Panc1 (cell line): ENCODE measurements around the gene SLCO2B1. TPM values are rescaled to one million over a fixed set of nuclear protein-coding genes. Genes with fewer than 3 reads are reported as not detected.

Source experiments
- ATAC-seq: fragments of 200-7000 bp; cut with Tn5 transposase; 2 replicates; pipeline ENCODE4 v1.9.1; 2020; ENCODE audit warnings: mild to moderate bottlenecking, moderate library complexity
- Bru-seq: library from RNA; stranded (reverse); fragments of 400-500 nt; gene quantifications from one replicate; lab custom pipeline; 2021; lab: Mats Ljungman, UMichigan
- BruChase-seq, 2 experiments: library from RNA; stranded (reverse); fragments of 400-500 nt; gene quantifications; one replicate each; lab custom pipeline; 2021; lab: Mats Ljungman, UMichigan
- BruUV-seq: library from RNA; stranded (reverse); fragments of 400-500 nt; replicated peaks from 2 replicates; lab custom pipeline; 2021; lab: Mats Ljungman, UMichigan
- CTCF ChIA-PET: fragments of 300-600 bp; sonication (Branson Sonifier 250); formaldehyde crosslinking; loops from one replicate; lab custom pipeline; 2022; ENCODE audit warnings: antibody characterized with exemption; lab: Charles Lee
- POLR2A ChIA-PET: fragments of 300-600 bp; sonication (Branson Sonifier 250); formaldehyde crosslinking; loops from one replicate; lab custom pipeline; 2022; ENCODE audit warnings: antibody characterized with exemption; lab: Charles Lee
- DNase-seq: peaks from one replicate; pipeline ENCODE4 v3.0.0-alpha.2; 2010; ENCODE audit warnings: low read depth, low spot score
- H3K27ac ChIP-seq: 2 replicates; pipeline ENCODE4 v1.5.1; 2011; ENCODE audit warnings: mild to moderate bottlenecking, low read length, inconsistent platforms
- H3K27me3 ChIP-seq: fragments of 200-500 bp; sonication (Bioruptor generic); 2 replicates; pipeline ENCODE4 v1.6.0; 2014; ENCODE audit warnings: low read length, inconsistent platforms; ENCODE audit not compliant: control insufficient read depth, insufficient read depth
- H3K36me3 ChIP-seq: fragments of 200-500 bp; sonication (Bioruptor generic); 2 replicates; pipeline ENCODE4 v1.5.1; 2014; ENCODE audit warnings: inconsistent platforms, mild to moderate bottlenecking, low read length, moderate library complexity; ENCODE audit not compliant: control insufficient read depth, insufficient read depth
- H3K4me1 ChIP-seq: 2 replicates; pipeline ENCODE4 v1.5.1; 2011; ENCODE audit warnings: inconsistent platforms, mild to moderate bottlenecking, low read length, moderate library complexity; ENCODE audit not compliant: control insufficient read depth, insufficient read depth
- H3K4me3 ChIP-seq, 2 experiments: 2 replicates each; pipeline ENCODE4 v1.5.1; 2011 to 2012; ENCODE audit warnings: low read depth in 2 of 2, low read length in 2 of 2, mild to moderate bottlenecking in 2 of 2, inconsistent platforms in 1 of 2, moderate library complexity in 1 of 2
- H3K9me3 ChIP-seq: fragments of 200-500 bp; sonication (Bioruptor generic); 2 replicates; pipeline ENCODE4 v1.5.1; 2014; ENCODE audit warnings: low read depth, mild to moderate bottlenecking, inconsistent platforms, low read length, moderate library complexity; ENCODE audit not compliant: control insufficient read depth, insufficient read depth
- POLR2AphosphoS5 ChIP-seq: IDR thresholded peaks from 2 replicates; pipeline ENCODE4 v1.6.1; 2012; ENCODE audit warnings: mild to moderate bottlenecking, low read depth, low read length, moderate library complexity
- SIN3A ChIP-seq: IDR thresholded peaks from 2 replicates; pipeline ENCODE4 v1.6.1; 2012; ENCODE audit warnings: low read depth, mild to moderate bottlenecking, low read length, moderate library complexity, borderline replicate concordance; ENCODE audit not compliant: insufficient read depth
- TCF7L2 ChIP-seq: IDR thresholded peaks from 2 replicates; pipeline ENCODE4 v1.6.1; 2011; ENCODE audit warnings: mild to moderate bottlenecking, low read depth, low read length, inconsistent platforms
- in situ Hi-C: cut with HindIII; loops from 2 replicates; pipeline ENCODE4 v1.10.0; 2016; ENCODE audit warnings: low sequenced_read_pairs, low pct_unique_long_range_greater_than_20kb
- intact Hi-C: fragments of 100-400 bp; cut with micrococcal nuclease; formaldehyde crosslinking; loops from one replicate; pipeline ENCODE4 v1.10.0; 2022; ENCODE audit not compliant: unreplicated experiment
- long read RNA-seq: library from polyadenylated mRNA; unstranded; transcript quantifications from one replicate; pipeline ENCODE4 v2.0.0, GENCODE V29; 2021; ENCODE audit not compliant: unreplicated experiment
- polyA plus RNA-seq: library from polyadenylated mRNA; unstranded; fragments of >200 nt; gene quantifications from one replicate; pipeline ENCODE4 v1.2.1, GENCODE V29; 2012; ENCODE audit warnings: missing spikeins; ENCODE audit not compliant: insufficient read length
- total RNA-seq: library from RNA; stranded (reverse); gene quantifications from one replicate; pipeline ENCODE4 v1.2.1, GENCODE V29; 2021; ENCODE audit not compliant: unreplicated experiment
- TF ChIP-seq, protein P1 (sequence below), 2 experiments: IDR thresholded peaks; 2 replicates each; pipeline ENCODE4 v1.6.1; 2011 to 2012; ENCODE audit warnings: low read depth in 2 of 2, control low read depth in 1 of 2, low read length in 1 of 2, mild to moderate bottlenecking in 1 of 2, moderate library complexity in 1 of 2; ENCODE audit not compliant: insufficient read depth in 1 of 2
- TF ChIP-seq, protein P2 (sequence below): fragments of 450-650 bp; IDR thresholded peaks from 2 replicates; pipeline ENCODE4 v1.5.1; 2017; ENCODE audit warnings: mild to moderate bottlenecking

SLCO2B1 gene, protein sequence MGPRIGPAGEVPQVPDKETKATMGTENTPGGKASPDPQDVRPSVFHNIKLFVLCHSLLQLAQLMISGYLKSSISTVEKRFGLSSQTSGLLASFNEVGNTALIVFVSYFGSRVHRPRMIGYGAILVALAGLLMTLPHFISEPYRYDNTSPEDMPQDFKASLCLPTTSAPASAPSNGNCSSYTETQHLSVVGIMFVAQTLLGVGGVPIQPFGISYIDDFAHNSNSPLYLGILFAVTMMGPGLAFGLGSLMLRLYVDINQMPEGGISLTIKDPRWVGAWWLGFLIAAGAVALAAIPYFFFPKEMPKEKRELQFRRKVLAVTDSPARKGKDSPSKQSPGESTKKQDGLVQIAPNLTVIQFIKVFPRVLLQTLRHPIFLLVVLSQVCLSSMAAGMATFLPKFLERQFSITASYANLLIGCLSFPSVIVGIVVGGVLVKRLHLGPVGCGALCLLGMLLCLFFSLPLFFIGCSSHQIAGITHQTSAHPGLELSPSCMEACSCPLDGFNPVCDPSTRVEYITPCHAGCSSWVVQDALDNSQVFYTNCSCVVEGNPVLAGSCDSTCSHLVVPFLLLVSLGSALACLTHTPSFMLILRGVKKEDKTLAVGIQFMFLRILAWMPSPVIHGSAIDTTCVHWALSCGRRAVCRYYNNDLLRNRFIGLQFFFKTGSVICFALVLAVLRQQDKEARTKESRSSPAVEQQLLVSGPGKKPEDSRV
- total RNA-seq (0.77 TPM), Bru-seq, nascent RNA (percentile 13 among the genes with signal in this experiment), BruChase-seq, experiment 1, labeled RNA remaining after a 2-hour chase (percentile 8 among the genes with signal in this experiment), BruChase-seq, experiment 2, labeled RNA remaining after a 6-hour chase (percentile 11 among the genes with signal in this experiment)
- 0.18 TPM for polyA plus RNA-seq
- long read RNA-seq = 0 reads

DNA sequence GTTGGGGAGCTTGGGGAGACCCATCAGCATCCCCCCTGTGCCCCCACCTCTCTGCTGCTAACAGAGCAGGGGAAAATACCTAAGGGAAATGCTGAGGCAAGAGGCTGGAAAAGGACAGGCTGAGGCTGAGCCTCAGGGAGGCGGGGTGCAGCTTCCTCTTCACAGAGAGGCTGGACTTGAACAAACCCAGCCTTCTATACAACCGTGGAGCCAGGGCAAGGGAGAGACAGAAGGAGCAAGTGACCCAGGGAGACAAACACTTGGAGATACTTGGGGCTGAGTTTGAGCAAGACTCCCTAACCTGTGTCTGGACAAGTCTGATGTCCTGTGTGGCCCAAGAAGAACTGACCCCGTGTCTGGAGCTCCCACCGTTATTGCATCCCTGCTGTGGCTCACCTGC is at the start of gene SLCO2B1:
Gene SLCO2B1 (plus strand): TSS at position 229 of the 400 bp plus-strand sequence. CDS start 275 bp downstream, outside the sequence.
- no peak within 1 kb of the TSS for H3K27ac ChIP-seq
- H3K9me3 ChIP-seq = no peaks in the 10 kb centered on the region
- ChIA-PET POLR2A (no interaction called here), CTCF (interaction anchor here (1.3 kb wide), 1 partner anchor 10 kb away, joined by 9 read pairs; no protein-coding TSS in a partner anchor)
- H3K36me3 ChIP-seq = no peaks in the 10 kb centered on the region
- H3K4me1 ChIP-seq = no peaks in the 10 kb centered on the region
- DNase-seq = no peak
- no peak for ATAC-seq
- in situ Hi-C loops (no loop called here), intact Hi-C loops (no loop called here)
- no TSS peak for BruUV-seq
- TF ChIP-seq, protein P1, sequence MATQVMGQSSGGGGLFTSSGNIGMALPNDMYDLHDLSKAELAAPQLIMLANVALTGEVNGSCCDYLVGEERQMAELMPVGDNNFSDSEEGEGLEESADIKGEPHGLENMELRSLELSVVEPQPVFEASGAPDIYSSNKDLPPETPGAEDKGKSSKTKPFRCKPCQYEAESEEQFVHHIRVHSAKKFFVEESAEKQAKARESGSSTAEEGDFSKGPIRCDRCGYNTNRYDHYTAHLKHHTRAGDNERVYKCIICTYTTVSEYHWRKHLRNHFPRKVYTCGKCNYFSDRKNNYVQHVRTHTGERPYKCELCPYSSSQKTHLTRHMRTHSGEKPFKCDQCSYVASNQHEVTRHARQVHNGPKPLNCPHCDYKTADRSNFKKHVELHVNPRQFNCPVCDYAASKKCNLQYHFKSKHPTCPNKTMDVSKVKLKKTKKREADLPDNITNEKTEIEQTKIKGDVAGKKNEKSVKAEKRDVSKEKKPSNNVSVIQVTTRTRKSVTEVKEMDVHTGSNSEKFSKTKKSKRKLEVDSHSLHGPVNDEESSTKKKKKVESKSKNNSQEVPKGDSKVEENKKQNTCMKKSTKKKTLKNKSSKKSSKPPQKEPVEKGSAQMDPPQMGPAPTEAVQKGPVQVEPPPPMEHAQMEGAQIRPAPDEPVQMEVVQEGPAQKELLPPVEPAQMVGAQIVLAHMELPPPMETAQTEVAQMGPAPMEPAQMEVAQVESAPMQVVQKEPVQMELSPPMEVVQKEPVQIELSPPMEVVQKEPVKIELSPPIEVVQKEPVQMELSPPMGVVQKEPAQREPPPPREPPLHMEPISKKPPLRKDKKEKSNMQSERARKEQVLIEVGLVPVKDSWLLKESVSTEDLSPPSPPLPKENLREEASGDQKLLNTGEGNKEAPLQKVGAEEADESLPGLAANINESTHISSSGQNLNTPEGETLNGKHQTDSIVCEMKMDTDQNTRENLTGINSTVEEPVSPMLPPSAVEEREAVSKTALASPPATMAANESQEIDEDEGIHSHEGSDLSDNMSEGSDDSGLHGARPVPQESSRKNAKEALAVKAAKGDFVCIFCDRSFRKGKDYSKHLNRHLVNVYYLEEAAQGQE (IDR thresholded peaks at IDR 0.05; ENCODE audit: insufficient read depth in 1 of 2, low read depth in 2 of 2, low read length in 1 of 2) = no peak
- TF ChIP-seq, protein P2, sequence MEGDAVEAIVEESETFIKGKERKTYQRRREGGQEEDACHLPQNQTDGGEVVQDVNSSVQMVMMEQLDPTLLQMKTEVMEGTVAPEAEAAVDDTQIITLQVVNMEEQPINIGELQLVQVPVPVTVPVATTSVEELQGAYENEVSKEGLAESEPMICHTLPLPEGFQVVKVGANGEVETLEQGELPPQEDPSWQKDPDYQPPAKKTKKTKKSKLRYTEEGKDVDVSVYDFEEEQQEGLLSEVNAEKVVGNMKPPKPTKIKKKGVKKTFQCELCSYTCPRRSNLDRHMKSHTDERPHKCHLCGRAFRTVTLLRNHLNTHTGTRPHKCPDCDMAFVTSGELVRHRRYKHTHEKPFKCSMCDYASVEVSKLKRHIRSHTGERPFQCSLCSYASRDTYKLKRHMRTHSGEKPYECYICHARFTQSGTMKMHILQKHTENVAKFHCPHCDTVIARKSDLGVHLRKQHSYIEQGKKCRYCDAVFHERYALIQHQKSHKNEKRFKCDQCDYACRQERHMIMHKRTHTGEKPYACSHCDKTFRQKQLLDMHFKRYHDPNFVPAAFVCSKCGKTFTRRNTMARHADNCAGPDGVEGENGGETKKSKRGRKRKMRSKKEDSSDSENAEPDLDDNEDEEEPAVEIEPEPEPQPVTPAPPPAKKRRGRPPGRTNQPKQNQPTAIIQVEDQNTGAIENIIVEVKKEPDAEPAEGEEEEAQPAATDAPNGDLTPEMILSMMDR = no peak
- TF ChIP-seq POLR2AphosphoS5 (no peak), TCF7L2 (no peak), SIN3A (no peak)
- peaks cover 2% of the 10 kb centered on the region; the same call in 1 of the 2 replicates for H3K27me3 ChIP-seq
- no peak within 1 kb of the TSS for H3K4me3 ChIP-seq

DNA sequence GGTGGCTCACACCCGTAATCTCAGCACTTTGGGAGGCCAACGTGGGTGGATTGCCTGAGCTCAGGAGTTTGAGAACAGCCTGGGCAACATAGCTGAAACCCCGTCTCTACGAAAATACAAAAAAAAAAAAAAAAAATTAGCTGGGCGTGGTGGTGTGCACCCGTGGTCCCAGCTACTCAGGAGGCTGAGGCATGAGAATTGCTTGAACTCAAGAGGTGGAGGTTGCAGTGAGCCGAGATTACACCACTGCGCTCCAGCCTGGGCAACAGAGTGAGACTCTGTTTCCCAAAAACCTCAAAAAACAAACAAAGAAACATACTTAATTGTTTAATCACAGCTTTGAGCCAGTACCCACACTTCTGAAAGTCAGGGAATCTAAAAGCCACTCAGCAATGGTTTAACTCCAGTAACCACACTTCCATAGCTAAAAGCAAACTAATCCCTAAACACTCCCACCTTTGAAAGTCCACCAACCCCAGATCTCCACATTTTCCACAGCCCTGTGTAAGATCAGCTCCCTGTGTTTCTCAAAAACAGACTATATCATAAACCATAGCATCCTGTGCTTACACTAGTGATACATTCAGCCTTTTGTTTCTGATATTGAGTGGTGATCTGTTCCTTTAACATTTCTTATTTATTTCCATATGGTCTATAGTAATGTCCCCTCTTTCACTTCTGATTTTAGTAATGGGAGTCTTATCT is 49.3 kb upstream of the SLCO2B1 start:
- ATAC-seq = no peak
- Histone ChIP-seq H3K9me3 (no peaks in the 10 kb centered on the region), H3K36me3 (no peaks in the 10 kb centered on the region), H3K27me3 (peaks cover 2% of the 10 kb centered on the region), H3K4me1 (no peaks in the 10 kb centered on the region), H3K4me3 (no peak overlapping the region), H3K27ac (no peak overlapping the region)
- no TSS peak for BruUV-seq
- in situ Hi-C loops (loop anchor here (25.0 kb wide), 2 partner anchors 89 to 111 kb away; no protein-coding TSS in a partner anchor), intact Hi-C loops (no loop called here)
- TF ChIP-seq POLR2AphosphoS5 = no peak
- TF ChIP-seq, protein P2 = no peak
- TF ChIP-seq, protein P1 (IDR thresholded peaks at IDR 0.05; ENCODE audit: insufficient read depth in 1 of 2, low read depth in 2 of 2, low read length in 1 of 2) = no peak
- TF ChIP-seq TCF7L2 = no peak
- TF ChIP-seq SIN3A = no peak
- CTCF ChIA-PET = interaction anchor here (0.7 kb wide), 1 partner anchor 247 kb away, joined by 4 read pairs; no protein-coding TSS in a partner anchor
- DNase-seq = no peak
- POLR2A ChIA-PET = interaction anchor here (0.6 kb wide), 1 partner anchor 55 kb away, joined by 3 read pairs; no protein-coding TSS in a partner anchor
